HG03060 (cell line): ENCODE measurements around the gene MMEL1.
"Not testable (repeated sequence)": the region's sequence is repeated elsewhere in the genome, so short reads cannot be mapped to it uniquely, and the experiment has no call there.

Experiments
- ATAC-seq: cut with Tn5 transposase; IDR thresholded peaks from one replicate; pipeline ENCODE4 v1.9.1; 2021; ENCODE audit warnings: low read depth, moderate number of reproducible peaks; ENCODE audit not compliant: unreplicated experiment

MMEL1 gene

GRCh38 chr1:2560299-2561073, 72.3 kb downstream of the MMEL1 start:
- no peak for ATAC-seq

GRCh38 chr1:2559509-2560298, 73.1 kb downstream of the MMEL1 start:
- ATAC-seq = no peak

DNA sequence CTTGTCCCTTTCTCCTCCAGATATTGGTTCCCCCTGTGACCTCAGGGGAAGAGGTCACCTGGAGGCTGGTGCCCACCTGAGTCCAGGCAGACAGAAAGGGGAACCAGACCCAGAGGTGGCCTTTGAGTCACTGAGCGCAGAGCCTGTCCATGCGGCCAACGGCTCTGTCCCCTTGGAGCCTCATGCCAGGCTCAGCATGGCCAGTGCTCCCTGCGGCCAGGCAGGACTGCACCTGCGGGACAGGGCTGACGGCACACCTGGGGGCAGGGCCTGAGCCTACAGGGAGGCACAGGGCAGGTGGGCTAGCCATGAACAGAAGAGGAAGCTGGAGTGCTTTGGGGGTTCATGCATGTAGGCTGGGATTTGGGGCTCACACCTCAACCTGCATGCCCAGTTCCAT, 74.0 kb downstream of the MMEL1 start:
- no peak for ATAC-seq

DNA sequence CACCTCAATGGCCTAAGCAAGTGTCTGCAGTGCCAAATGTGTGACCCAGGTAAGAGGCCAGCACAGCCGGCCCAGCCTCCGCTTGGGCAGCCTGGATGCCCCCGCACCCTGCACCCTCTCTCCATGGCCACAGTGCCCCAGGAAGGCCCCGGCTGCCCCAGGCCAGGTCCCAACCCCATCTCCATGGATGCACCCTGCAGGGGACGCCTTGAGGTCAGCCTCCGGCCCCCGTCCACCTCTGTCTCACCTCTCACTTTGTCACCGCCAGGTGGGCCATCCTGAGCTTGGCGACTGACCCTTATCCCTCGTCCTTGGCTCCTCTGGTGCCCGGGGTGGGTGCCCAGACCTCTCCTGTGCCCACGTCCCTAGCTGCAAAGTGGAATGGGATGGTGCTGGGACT, 74.4 kb downstream of the MMEL1 start:
- ATAC-seq = no peak

DNA sequence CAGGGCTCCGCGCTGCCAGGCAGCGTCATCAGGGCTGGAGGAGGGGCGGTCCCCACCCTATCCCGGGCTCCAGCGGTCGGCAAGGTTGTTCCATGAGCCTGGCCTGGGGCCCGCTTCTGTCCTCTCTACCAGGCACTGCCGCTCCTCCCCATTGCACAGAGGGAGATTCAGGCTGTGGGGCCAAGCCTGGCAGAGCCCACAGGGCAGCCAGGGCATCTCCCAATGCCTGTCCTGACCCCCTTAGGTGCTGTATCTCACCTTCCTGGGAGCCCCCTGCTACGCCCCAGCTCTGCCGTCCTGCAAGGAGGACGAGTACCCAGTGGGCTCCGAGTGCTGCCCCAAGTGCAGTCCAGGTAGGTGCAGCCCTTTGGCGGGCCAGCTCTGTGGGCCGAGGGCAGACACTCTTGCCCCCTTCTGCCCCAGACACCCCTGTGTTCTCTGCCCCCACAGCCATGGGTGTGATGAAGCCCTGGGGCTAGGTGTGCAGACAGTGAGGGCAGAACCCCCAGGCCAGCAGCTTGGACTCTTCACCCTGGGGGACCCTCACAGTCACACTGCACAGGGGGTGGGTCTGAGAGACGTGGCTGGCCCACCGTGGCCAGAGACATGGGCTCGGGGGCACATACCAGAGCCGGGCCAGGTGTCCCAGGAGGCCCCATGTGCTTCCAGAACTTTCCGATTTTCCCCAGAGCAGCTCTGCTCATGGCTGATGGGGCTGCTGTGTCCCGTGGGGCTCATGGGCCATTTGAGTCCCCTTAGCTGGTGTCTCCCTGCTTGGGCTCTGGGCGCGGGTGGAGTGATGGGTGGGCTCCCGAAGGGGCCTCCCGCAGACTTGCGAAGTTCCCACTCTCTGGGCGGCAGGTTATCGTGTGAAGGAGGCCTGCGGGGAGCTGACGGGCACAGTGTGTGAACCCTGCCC, 75.1 kb downstream of the MMEL1 start:
- no peak for ATAC-seq

- ATAC-seq = no peak
These were observed 75.9 kb downstream of the MMEL1 start for GRCh38 chr1:2556678-2557481.

- no peak for ATAC-seq
These were observed 76.5 kb downstream of the MMEL1 start, which contains the start of gene TNFRSF14 for GRCh38 chr1:2556277-2556677. TSS of gene TNFRSF14 (plus strand) at chr1:2556371. CDS start at chr1:2556665, 294 bp downstream.

DNA sequence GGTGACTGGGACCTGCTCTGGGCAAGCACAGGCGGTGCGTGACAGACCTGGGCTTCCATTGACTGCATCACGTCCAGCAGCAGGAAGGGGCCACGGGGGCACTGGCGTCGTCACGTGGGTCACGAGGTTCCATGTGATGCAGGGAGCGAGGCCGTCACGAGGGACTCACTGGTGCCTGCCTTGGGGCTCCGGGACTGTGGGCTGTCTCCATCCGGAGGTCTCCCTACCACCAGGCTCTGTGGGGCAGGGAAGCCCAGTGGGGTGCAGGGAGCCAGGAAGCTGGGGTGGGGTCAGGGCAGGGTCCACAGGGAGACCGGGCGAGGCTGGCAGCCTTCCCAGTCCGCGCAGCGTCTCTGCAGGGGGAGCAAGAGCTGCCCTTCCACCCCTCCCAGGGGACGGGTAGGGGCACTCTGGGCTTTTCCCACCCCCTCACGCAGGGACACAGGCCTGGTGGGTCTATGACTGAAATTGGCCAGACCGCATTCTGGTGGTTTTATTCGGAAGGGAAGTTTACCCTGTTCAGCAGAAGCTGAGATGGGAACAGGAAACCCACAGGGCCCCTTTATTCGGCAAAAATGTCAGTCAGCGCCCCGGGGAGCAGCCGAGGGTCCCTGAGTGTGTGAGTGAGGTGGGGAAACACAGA, 77.1 kb downstream of the MMEL1 start:
- ATAC-seq = no peak

DNA sequence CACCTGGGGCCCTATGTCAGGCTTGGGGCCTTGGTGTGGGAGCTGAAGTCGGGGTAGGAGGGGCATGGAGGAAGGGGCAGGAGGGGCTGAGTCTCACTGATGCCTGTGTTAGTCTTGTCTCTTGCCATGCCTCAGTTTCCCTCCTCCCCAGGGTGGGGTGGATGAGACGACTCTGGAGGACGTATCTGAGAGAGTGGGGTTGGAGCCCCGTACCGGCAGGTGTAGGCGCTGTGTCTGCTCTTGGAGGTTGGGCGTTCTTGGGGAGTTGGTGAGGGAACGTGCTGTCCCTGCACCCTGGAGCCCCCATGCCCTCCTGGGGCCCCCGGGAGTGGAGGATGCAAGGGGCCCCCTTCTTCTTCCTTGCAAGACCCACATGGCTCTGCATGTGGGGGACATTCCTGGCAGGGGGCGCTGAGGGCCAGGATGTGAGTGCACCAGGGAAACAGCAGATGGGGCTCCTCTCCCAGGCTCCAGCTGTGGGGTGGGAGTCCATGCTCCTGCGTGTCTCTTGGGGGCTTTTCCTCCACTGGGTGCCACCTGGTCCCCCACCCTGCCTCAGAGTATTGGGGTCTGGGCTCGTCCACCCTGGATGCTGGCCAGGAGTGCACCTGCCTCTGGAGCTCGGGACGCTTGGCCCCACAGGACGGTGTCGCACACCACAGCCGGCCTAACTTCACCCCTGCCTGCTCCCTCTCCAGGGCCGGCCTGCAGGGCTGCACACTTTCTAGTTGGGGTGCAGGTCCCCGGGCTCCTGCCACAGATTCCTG, 78.0 kb downstream of the MMEL1 start:
- ATAC-seq = no peak

- no peak for ATAC-seq
These were observed 78.8 kb downstream of the MMEL1 start for GRCh38 chr1:2553871-2554620.

DNA sequence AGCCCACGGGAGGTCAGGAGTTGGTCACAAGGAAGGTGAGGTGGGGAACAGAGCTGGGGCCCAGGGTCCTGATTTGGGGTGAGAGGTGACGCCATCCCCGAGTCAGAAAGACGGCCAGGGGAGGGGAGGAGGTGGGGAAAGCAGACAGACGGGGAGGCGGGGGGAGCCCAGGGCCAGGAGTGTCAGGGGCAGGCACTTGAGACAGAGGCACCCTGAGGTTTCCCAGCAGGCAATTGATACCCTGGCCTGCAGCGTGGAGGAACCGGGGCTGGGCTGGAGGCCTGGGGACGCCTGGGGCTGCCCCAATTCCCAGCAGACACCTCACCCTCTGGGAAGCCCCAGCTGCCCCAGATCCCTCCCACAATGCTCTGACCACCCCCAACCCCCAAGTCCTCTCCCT, 79.7 kb downstream of the MMEL1 start:
- not testable (repeated sequence) for ATAC-seq

DNA sequence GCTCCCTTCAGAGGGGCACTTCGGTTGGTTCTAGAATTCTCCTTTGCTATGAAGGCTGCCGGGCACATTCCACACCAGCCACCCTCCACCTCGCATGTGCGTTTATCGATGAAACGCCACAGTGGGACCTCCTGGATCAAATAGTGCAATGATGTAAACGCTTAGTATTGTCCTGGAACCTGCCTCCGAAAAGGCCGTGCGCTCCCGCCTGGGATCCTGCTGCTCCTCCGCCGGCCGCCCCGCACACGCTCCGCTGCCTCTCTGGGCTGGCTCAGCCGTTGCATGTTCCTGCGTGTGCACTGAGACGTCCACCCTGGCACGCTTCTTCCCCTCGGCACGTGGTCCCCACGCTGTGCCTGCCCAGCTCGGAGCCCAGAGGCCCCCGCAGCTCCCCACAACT, 80.6 kb downstream of the MMEL1 start:
- ATAC-seq = no peak

GRCh38 chr1:2551544-2551943, 81.3 kb downstream of the MMEL1 start:
- not testable (repeated sequence) for ATAC-seq

GRCh38 chr1:2550309-2550861, 82.4 kb downstream of the MMEL1 start:
- not testable (repeated sequence) for ATAC-seq

DNA sequence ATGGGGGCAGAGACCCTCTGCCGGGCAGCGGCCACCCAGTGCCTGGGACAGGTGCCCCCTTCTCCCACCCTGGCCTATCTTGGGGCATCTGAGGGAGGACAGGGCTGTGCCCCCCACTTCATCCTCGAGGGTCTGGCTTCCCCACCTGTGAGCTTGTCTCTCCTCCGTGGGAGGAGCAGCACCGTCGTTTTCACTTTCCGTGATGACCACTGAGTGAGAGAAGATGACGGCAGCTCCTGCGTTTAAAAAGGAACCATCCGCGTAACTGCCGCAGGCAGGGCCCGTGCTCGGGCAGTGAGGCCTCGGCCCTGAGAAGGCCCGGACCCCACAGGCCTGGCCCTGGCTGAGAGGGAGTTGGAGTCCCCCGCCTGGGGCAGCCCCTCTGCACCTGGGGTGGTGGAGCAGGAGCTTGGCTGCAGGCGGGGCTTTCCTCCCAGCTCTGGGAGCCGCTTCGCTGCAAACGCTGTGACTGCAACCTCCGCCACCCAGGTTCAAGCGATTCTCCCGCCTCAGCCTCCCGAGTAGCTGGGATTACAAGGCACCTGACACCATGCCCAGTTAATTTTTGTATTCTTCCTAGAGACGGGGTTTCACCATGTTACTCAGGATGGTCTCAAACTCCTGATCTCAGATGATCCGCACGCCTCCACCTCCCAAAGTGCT, 83.3 kb downstream of the MMEL1 start:
- ATAC-seq = not testable (repeated sequence)

GRCh38 chr1:2548068-2548589, 84.7 kb downstream of the MMEL1 start:
- ATAC-seq = no peak
